H9 (cell line): ENCODE measurements around the gene BCL2L1. TPM values are rescaled to one million over a fixed set of nuclear protein-coding genes. Genes with fewer than 3 reads are reported as not detected.

ENCODE experiments used
- DNase-seq: peaks from one replicate; pipeline ENCODE4 v3.0.0-alpha.2; 2017
- H2AFZ ChIP-seq: one replicate; pipeline ENCODE4 v1.6.1; 2013; ENCODE audit warnings: mild to moderate bottlenecking, low read length, control low read depth, moderate library complexity
- H2AK5ac ChIP-seq: 2 replicates; pipeline ENCODE4 v1.6.1; 2013; ENCODE audit warnings: low read length, control low read depth, mixed read lengths; ENCODE audit not compliant: insufficient read length
- H2BK120ac ChIP-seq: one replicate; pipeline ENCODE4 v1.6.1; 2013; ENCODE audit warnings: low read depth, mild to moderate bottlenecking, low read length, control low read depth, inconsistent platforms; ENCODE audit not compliant: poor library complexity, severe bottlenecking
- H2BK12ac ChIP-seq: 2 replicates; pipeline ENCODE4 v1.6.1; 2013; ENCODE audit warnings: low read length, control low read depth, mixed read lengths, low read depth; ENCODE audit not compliant: insufficient read length
- H2BK15ac ChIP-seq: 2 replicates; pipeline ENCODE4 v1.6.1; 2013; ENCODE audit warnings: low read depth, low read length, control low read depth
- H2BK20ac ChIP-seq: one replicate; pipeline ENCODE4 v1.6.1; 2013; ENCODE audit warnings: low read depth, mild to moderate bottlenecking, low read length, control low read depth, inconsistent platforms; ENCODE audit not compliant: poor library complexity, severe bottlenecking
- H2BK5ac ChIP-seq: 2 replicates; pipeline ENCODE4 v1.6.1; 2013; ENCODE audit warnings: low read length, control low read depth, mixed read lengths; ENCODE audit not compliant: insufficient read length
- H3K14ac ChIP-seq: 2 replicates; pipeline ENCODE4 v1.6.1; 2013; ENCODE audit warnings: low read length, control low read depth; ENCODE audit not compliant: insufficient read depth
- H3K18ac ChIP-seq: 2 replicates; pipeline ENCODE4 v1.6.1; 2013; ENCODE audit warnings: low read depth, mild to moderate bottlenecking, mixed read lengths, low read length, control low read depth; ENCODE audit not compliant: insufficient read length
- H3K23ac ChIP-seq: 2 replicates; pipeline ENCODE4 v1.6.1; 2013; ENCODE audit warnings: low read length, control low read depth, mixed read lengths, low read depth; ENCODE audit not compliant: insufficient read length
- H3K23me2 ChIP-seq: 2 replicates; pipeline ENCODE4 v1.6.1; 2013; ENCODE audit warnings: low read depth, mild to moderate bottlenecking, mixed read lengths, low read length, control low read depth; ENCODE audit not compliant: insufficient read length, poor library complexity, severe bottlenecking
- H3K27ac ChIP-seq: 2 replicates; pipeline ENCODE4 v1.5.1; 2013; ENCODE audit warnings: low read length, control low read depth, mixed read lengths, low read depth; ENCODE audit not compliant: insufficient read length
- H3K27me3 ChIP-seq: 2 replicates; pipeline ENCODE4 v1.6.1; 2013; ENCODE audit warnings: low read length, control low read depth, inconsistent platforms; ENCODE audit not compliant: insufficient read depth
- H3K4ac ChIP-seq: 2 replicates; pipeline ENCODE4 v1.6.1; 2013; ENCODE audit warnings: low read depth, mild to moderate bottlenecking, control low read depth, inconsistent platforms, low read length, moderate library complexity
- H3K4me1 ChIP-seq: 2 replicates; pipeline ENCODE4 v1.6.1; 2013; ENCODE audit warnings: low read length, control low read depth, inconsistent platforms; ENCODE audit not compliant: insufficient read depth
- H3K4me2 ChIP-seq: 2 replicates; pipeline ENCODE4 v1.6.1; 2013; ENCODE audit warnings: low read length, control low read depth, mixed read lengths; ENCODE audit not compliant: insufficient read length, insufficient read depth
- H3K56ac ChIP-seq: 2 replicates; pipeline ENCODE4 v1.6.1; 2013; ENCODE audit warnings: low read depth, mild to moderate bottlenecking, mixed read lengths, low read length, control low read depth; ENCODE audit not compliant: insufficient read length
- H3K79me1 ChIP-seq: 2 replicates; pipeline ENCODE4 v1.6.1; 2013; ENCODE audit warnings: low read depth, mild to moderate bottlenecking, moderate library complexity, low read length, control low read depth, inconsistent platforms; ENCODE audit not compliant: insufficient read depth, poor library complexity, severe bottlenecking
- H3K79me2 ChIP-seq: 2 replicates; pipeline ENCODE4 v1.6.1; 2013; ENCODE audit warnings: low read length, control low read depth, inconsistent platforms; ENCODE audit not compliant: insufficient read depth
- H3K9ac ChIP-seq: 2 replicates; pipeline ENCODE4 v1.6.1; 2013; ENCODE audit warnings: low read length, control low read depth, mixed read lengths; ENCODE audit not compliant: insufficient read length; ENCODE audit errors: extremely low read depth
- H3K9me3 ChIP-seq: one replicate; pipeline ENCODE4 v1.6.1; 2013; ENCODE audit warnings: low read depth, low read length, inconsistent platforms; ENCODE audit not compliant: control insufficient read depth
- H3T11ph ChIP-seq: one replicate; pipeline ENCODE4 v1.6.1; 2013; ENCODE audit warnings: mild to moderate bottlenecking, low read length, control low read depth, inconsistent platforms
- H4K20me1 ChIP-seq: one replicate; pipeline ENCODE4 v1.6.1; 2013; ENCODE audit not compliant: control insufficient read depth, insufficient read length, insufficient read depth
- H4K5ac ChIP-seq: 2 replicates; pipeline ENCODE4 v1.6.1; 2013; ENCODE audit warnings: low read depth, mild to moderate bottlenecking, mixed read lengths, low read length, control low read depth; ENCODE audit not compliant: insufficient read length
- H4K8ac ChIP-seq: replicated peaks from 2 replicates; pipeline ENCODE4 v1.6.1; 2013; ENCODE audit warnings: low read length, control low read depth, mixed read lengths, low read depth; ENCODE audit not compliant: insufficient read length
- H4K91ac ChIP-seq: 2 replicates; pipeline ENCODE4 v1.6.1; 2013; ENCODE audit warnings: low read depth, mild to moderate bottlenecking, moderate library complexity, mixed read lengths, low read length, control low read depth; ENCODE audit not compliant: insufficient read length
- H3K27ac Mint-ChIP-seq, 3 experiments: 2 replicates in 2 of 3; 3 replicates in 1 of 3; pipeline ENCODE4 v1.8.0; 2020 to 2021; ENCODE audit warnings: mixed read lengths in 3 of 3, mild to moderate bottlenecking in 1 of 3, moderate library complexity in 1 of 3
- H3K27me3 Mint-ChIP-seq: 2 replicates; pipeline ENCODE4 v1.8.0; 2021; ENCODE audit warnings: low read depth, mild to moderate bottlenecking, moderate library complexity, mixed read lengths
- H3K36me3 Mint-ChIP-seq, 3 experiments: 2 replicates in 2 of 3; 3 replicates in 1 of 3; pipeline ENCODE4 v1.8.0; 2020 to 2021; ENCODE audit warnings: low read depth in 3 of 3, mixed read lengths in 3 of 3; ENCODE audit not compliant: insufficient read depth in 1 of 3
- H3K4me1 Mint-ChIP-seq, 2 experiments: 2 replicates each; pipeline ENCODE4 v1.8.0; 2020; ENCODE audit warnings: mixed read lengths in 2 of 2
- H3K4me3 Mint-ChIP-seq, 2 experiments: 2 replicates in 1 of 2; 3 replicates in 1 of 2; pipeline ENCODE4 v1.8.0; 2020 to 2021; ENCODE audit warnings: mild to moderate bottlenecking in 2 of 2, mixed read lengths in 2 of 2, moderate library complexity in 1 of 2
- H3K9me3 Mint-ChIP-seq, 2 experiments: 2 replicates in 1 of 2; 3 replicates in 1 of 2; pipeline ENCODE4 v1.8.0; 2020; ENCODE audit warnings: mild to moderate bottlenecking in 2 of 2, mixed read lengths in 2 of 2, moderate library complexity in 1 of 2
- CTCF ChIP-seq: fragments of 200-600 bp; sonication (generic); conservative IDR thresholded peaks from 3 replicates; pipeline ENCODE4 v1.8.0; 2021; ENCODE audit warnings: antibody characterized with exemption, mild to moderate bottlenecking
- WGBS: extraction: QIAGEN DNeasy Blood & Tissue Kit; methylation state at CpG from one replicate; pipeline ENCODE4 v1.1.7; 2013; ENCODE audit warnings: missing lambda C conversion rate, low lambda C conversion rate, mixed read lengths; ENCODE audit not compliant: insufficient read length; ENCODE audit errors: extremely low coverage; 5-methylcytosine and 5-hydroxymethylcytosine counted together
- total RNA-seq: library from RNA; stranded (reverse); gene quantifications from 2 replicates; pipeline ENCODE4 v1.2.1, GENCODE V29; 2021

Gene BCL2L1
- total RNA-seq, 1 experiment from 2014 or later = 105 TPM

- Histone ChIP-seq H3T11ph (no peak overlapping the region), H3K27ac (no peak overlapping the region), H3K18ac (no peak overlapping the region), H3K23me2 (no peaks in the 10 kb centered on the region), H2BK120ac (no peak overlapping the region), H3K14ac (peak overlapping the region; percentile 22; the same call in 1 of the 2 replicates), H4K8ac (no peak overlapping the region), H3K27me3 (no peaks in the 10 kb centered on the region), H2BK5ac (no peak overlapping the region), H3K4me1 (peaks cover 15% of the 10 kb centered on the region), H2BK20ac (no peak overlapping the region), H2AK5ac (no peak overlapping the region), H3K9me3 (no peaks in the 10 kb centered on the region), H2AFZ (no peak overlapping the region), H4K91ac (no peak overlapping the region), H3K79me2 (no peaks in the 10 kb centered on the region; the same call in 1 of the 2 replicates), H3K4me2 (no peak overlapping the region), H2BK15ac (no peak overlapping the region), H4K5ac (no peak overlapping the region), H4K20me1 (no peaks in the 10 kb centered on the region), H3K79me1 (no peaks in the 10 kb centered on the region), H2BK12ac (no peak overlapping the region), H3K56ac (no peak overlapping the region), H3K23ac (no peak overlapping the region), H3K9ac (no peak overlapping the region), H3K4ac (no peak overlapping the region)
- Mint-ChIP-seq H3K4me3 (no peak overlapping the region), H3K36me3 (peaks cover 4 to 61% (median 42%) of the 10 kb centered on the region in 3 experiments; a peak in 5 of 7 replicates), H3K9me3 (no peaks in the 10 kb centered on the region), H3K4me1 (peaks cover 73 to 81% of the 10 kb centered on the region in 2 experiments), H3K27ac (peak overlapping the region; percentile 42 to 90 (median 77); a peak in 3 of 7 replicates), H3K27me3 (no peaks in the 10 kb centered on the region)
- WGBS = no CpG with 5 or more reads among the region's 5 CpGs
- no peak for TF ChIP-seq CTCF
- DNase-seq = no peak
Observed at GRCh38 chr20:31712112-31712553, 10.5 kb downstream of the BCL2L1 start.
